ENCODE results near the gene QTRT2.

Gene QTRT2

GRCh38 chr3:114079761-114080160 is 23.2 kb downstream of the QTRT2 start:
- no peak for DNase-seq

GRCh38 chr3:114080201-114080600 is 23.7 kb downstream of the QTRT2 start:
- DNase-seq, result no peak

GRCh38 chr3:114081037-114081436 is 24.5 kb downstream of the QTRT2 start:
- no peak for DNase-seq

DNA sequence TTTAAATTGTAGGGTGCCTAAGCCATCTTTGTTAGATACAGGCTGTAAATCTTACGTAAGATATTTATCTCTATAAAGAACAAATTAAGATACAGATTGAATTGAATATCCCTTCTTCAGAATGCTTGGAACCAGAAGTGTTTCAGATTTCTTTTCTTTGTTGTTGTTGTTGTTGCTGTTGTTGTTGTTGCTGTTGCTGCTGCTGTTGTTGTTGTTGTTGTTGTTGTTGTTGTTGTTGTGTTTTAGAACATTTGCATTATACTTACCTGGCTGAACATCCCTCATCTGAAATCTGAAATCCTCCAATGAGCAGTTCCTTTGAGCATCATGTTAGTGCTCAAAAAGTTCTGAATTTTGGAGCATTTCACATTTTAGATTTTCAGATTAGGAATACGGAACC is 26.6 kb downstream of the QTRT2 start:
- DNase-seq, result no peak

- DNase-seq, result no peak
These were observed 29.8 kb downstream of the QTRT2 start for GRCh38 chr3:114086356-114086755.

DNA sequence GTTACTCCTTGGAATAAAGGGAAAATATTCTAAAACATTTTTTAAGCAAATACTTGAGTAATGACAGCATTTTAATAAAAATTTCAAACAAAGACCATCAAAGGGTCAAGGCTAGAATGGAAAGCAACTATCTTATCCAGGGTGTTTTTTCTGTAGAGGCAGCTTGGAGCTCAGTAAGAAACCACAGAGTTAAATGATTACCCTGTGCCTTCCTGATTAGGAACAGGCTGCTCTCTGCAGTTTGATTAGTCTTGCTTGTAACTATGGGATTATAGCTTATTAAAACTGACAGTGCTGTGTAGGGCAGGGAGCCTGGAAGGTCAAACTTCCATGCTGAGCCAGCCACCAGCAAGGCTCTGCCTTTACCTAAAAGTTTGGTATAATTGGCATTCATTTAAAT is 33.1 kb downstream of the QTRT2 start:
- DNase-seq, result no peak

- DNase-seq, result no peak
These were observed 35.8 kb downstream of the QTRT2 start for GRCh38 chr3:114092151-114093015.

GRCh38 chr3:114093016-114093380 is 36.5 kb downstream of the QTRT2 start:
- DNase-seq, result no peak

- DNase-seq, result no peak
These were observed 37.1 kb downstream of the QTRT2 start for GRCh38 chr3:114093596-114093995.

DNA sequence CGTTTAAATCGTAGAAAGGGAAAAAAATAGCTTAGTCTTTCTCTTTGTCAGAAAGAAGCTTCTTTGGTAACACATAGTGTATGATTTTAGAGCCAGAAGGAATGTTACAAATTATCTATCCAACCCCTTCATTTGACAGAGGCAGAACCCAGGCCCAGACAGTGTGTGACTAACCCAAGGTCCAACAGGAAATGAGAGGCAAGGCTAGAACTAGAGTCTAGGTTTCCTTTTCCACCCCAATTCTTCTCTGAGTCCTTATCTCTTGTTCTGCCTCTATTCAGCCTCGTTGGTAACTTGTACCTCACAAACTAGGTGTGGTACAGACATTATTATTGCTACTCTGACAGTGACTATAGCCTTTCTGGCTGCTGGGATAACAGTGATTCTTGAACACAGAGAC is 39.3 kb downstream of the QTRT2 start:
- DNase-seq, result no peak

GRCh38 chr3:114101101-114101500 is 44.6 kb downstream of the QTRT2 start:
- no peak for DNase-seq

DNA sequence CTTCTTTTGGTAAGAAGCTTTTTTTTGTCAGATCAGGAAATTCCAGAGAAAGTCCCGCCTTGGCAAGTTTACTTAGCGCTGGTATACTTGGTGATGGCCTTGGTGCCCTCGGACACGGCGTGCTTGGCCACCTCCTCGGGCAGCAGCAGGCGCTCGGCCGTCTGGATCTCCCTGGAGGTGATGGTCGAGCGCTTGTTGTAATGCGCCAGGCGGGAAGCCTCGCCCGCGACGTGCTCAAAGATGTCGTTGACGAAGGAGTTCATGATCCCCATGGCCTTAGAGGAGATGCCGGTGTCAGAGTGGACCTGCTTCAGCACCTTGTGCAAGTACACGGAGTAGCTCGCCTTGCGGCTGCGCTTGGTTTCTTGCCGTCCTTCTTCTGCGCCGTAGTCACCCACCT is 46.6 kb downstream of the QTRT2 start:
- DNase-seq, result no peak

DNA sequence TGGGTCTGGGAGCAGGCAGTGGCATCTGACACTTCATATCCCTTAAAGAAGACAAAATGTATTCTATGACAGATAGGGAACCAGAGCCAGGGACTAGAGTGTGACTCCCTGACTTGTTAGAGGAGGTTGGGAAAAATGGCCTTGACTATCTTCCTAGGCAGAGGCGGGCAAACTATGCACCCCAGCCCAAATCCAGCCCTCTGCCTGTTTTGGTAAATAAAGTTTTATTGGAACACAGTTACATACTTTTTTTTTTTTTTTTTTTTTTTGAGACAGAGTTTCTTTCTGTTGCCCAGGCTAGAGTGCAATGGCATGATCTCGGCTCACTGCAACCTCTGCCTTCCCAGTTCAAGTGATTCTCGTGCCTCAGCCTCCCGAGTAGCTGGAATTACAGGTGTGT is 47.3 kb downstream of the QTRT2 start:
- no peak for DNase-seq

DNA sequence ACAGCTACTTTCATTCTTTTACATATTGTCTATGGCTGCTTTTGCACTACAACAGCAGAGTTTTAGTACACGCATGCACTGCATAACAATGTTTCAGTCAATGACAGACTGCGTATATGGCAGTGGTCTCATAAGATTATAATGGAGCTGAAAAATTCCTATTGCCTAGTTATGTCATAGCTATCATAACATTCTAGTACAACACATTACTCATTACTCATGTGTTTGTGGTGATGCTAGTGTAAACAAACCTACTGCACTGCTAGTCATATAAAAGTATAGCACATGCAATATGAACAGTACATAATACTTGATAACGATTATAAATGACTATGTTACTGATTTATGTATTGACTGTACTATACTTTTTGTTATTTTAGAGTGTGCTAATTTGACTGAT is 47.9 kb downstream of the QTRT2 start:
- DNase-seq, result no peak

DNA sequence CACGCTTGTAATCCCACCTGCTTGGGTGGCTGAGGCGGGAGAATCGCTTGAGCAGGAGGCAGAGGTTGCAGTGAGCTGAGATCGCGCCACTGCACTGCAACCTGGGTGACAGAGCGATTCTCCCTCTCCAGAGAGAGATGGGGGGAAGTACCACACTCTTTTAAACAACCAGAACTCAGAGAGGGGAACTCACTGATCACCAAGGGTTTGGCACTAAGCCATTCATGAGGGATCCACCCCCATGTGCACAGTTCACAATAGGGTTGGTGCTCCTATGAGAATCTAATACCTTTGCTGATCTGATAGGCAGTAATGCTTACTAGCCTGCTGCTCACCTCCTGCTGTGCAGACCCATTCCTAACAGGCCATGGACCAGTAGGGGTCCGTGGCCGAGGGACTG is 51.6 kb downstream of the QTRT2 start:
- DNase-seq, result no peak

- DNase-seq, result no peak
These were observed 53.9 kb downstream of the QTRT2 start for GRCh38 chr3:114110439-114110838.

- no peak for DNase-seq
These were observed 54.7 kb downstream of the QTRT2 start for GRCh38 chr3:114111060-114111770.

DNA sequence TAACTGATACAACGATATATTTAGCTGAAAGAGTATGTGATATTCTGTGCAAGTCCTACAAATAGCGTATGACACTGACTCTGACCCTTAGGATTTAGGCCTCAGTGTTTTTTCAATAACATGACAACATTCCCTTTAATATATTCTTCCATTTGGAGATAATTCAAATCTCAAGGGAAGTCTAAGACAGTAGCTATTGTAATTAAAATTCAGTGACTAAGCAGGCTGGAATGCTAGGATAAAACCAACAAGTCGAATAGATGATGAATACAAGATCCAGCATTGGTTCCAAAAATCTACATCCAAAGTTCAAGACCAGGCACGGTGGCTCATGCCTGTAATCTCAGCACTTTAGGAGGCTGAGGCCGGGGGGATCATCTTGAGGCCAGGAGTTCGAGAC is 56.2 kb downstream of the QTRT2 start:
- DNase-seq, result no peak

GRCh38 chr3:114114719-114115118 is 58.2 kb downstream of the QTRT2 start:
- DNase-seq, result no peak

DNA sequence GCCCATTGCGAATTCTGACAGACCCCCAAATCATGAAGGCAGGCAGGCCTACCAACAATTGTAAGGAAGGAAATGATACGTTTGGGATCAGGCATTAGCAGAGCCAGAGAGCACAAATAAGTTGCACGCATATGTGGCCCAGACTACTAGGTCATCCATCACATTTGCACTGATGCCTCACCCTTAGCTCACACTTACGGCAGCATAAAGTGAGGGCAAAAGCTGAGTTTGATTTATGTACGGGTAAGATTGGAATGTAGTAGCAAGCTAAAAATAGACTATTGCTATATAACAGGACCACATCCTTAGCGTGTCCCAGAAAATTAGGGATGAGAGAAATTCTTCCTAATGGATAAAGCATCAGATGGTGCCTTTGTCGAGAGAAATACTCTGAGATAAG is 58.6 kb downstream of the QTRT2 start:
- DNase-seq, result no peak

- DNase-seq, result no peak
These were observed 63.2 kb downstream of the QTRT2 start for GRCh38 chr3:114119776-114120175.

- no peak for DNase-seq
These were observed 63.7 kb downstream of the QTRT2 start for GRCh38 chr3:114120211-114120610.

DNA sequence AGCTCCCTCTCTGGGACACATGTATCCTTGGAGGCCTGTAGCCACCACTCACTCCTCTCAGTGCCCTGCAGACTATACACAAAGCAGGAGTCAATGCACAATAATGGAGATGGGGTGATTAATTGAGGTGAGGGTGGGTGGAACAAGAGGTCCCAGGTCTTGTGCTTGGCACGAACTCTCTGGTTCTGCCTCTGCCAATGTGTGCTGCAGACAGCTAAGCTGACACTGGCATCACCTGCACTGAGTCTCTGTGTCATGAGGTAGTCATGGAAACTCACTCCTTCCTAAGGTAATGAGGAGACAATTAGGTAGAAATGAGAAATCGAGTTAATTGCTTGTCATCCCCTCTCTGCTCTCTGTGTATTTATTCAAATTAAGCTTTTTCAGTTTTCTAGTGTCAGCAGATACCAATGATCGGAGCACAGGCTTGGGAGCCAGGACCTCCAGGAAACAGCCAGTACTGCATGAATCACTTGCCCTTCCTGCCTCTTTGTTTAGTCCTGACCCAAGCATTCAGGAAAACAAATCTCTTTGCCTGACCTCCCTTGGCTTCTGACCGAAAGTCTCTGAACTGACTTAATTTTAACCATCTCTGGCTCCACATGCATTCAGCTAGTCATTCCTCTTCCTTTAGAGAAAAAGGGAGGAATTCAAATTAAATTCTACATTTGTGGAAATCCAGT is 65.6 kb downstream of the QTRT2 start:
- DNase-seq, result peak; percentile 11 to 71

- no peak for DNase-seq
These were observed 69.9 kb downstream of the QTRT2 start for GRCh38 chr3:114126461-114126860.
